HT-29 (cell line): ENCODE data around the gene IFT80. TPM values are rescaled to one million over a fixed set of nuclear protein-coding genes. Genes with fewer than 3 reads are reported as not detected.
A peak's percentile ranks its signal among the peaks of the same experiment; 100 is the strongest.

Experiments used
- DNase-seq: peaks from one replicate; pipeline ENCODE4 v3.0.0-alpha.2; 2015; ENCODE audit warnings: low spot score
- total RNA-seq: library from RNA; depleted of rRNA; stranded (reverse); fragments of >200 nt; shearing (Covaris generic); gene quantifications from 2 replicates; pipeline ENCODE4 v1.2.3, GENCODE V29; 2014

IFT80 gene
- total RNA-seq, 1 experiment from 2014 or later: 10.5 TPM

- no peak for DNase-seq
Measured at GRCh38 chr3:160265088-160265487, 133.9 kb downstream of the IFT80 start.

- no peak for DNase-seq
Measured at GRCh38 chr3:160260587-160261270, 138.3 kb downstream of the IFT80 start.

- DNase-seq: no peak
Measured at GRCh38 chr3:160259589-160259988, 139.4 kb downstream of the IFT80 start.

GRCh38 chr3:160257606-160258005 lies 141.4 kb downstream of the IFT80 start:
- no peak for DNase-seq

GRCh38 chr3:160253298-160253697 lies 145.7 kb downstream of the IFT80 start:
- DNase-seq: no peak

GRCh38 chr3:160247766-160248165 lies 151.3 kb downstream of the IFT80 start:
- DNase-seq: no peak

GRCh38 chr3:160245261-160245800 lies 153.7 kb downstream of the IFT80 start:
- no peak for DNase-seq

GRCh38 chr3:160240719-160241118 lies 158.3 kb downstream of the IFT80 start:
- DNase-seq: peak; percentile 15

- no peak for DNase-seq
Measured at GRCh38 chr3:160232014-160232413, 167.0 kb downstream of the IFT80 start.

GRCh38 chr3:160227419-160227818 lies 171.6 kb downstream of the IFT80 start:
- no peak for DNase-seq

GRCh38 chr3:160226026-160226907 lies 172.8 kb downstream of the IFT80 start:
- no peak for DNase-seq

GRCh38 chr3:160225176-160226025 lies 173.6 kb downstream of the IFT80 start, which contains the start of gene C3orf80:
TSS of gene C3orf80 (plus strand) at chr3:160225422. CDS start at chr3:160225636, 214 bp downstream.
- DNase-seq: peak; percentile 46

GRCh38 chr3:160224811-160225175 lies 174.2 kb downstream of the IFT80 start:
- no peak for DNase-seq

- no peak for DNase-seq
Measured at GRCh38 chr3:160224256-160224655, 174.8 kb downstream of the IFT80 start.

- no peak for DNase-seq
Measured at GRCh38 chr3:160221019-160221418, 178.0 kb downstream of the IFT80 start.

- no peak for DNase-seq
Measured at GRCh38 chr3:160220038-160220437, 179.0 kb downstream of the IFT80 start.

- DNase-seq: no peak
Measured at GRCh38 chr3:160218136-160218535, 180.9 kb downstream of the IFT80 start.

- no peak for DNase-seq
Measured at GRCh38 chr3:160217675-160218074, 181.3 kb downstream of the IFT80 start.

- DNase-seq: no peak
Measured at GRCh38 chr3:160213191-160213590, 185.8 kb downstream of the IFT80 start.

- DNase-seq: peak; percentile 22
Measured at GRCh38 chr3:160210799-160211221, 188.2 kb downstream of the IFT80 start.

GRCh38 chr3:160210341-160210740 lies 188.7 kb downstream of the IFT80 start:
- no peak for DNase-seq
